CD14-positive monocyte (primary cell): ENCODE data around the gene BMERB1. TPM values are rescaled to one million over a fixed set of nuclear protein-coding genes. Genes with fewer than 3 reads are reported as not detected.

Experiments
- DNase-seq, 3 donors: peaks; one replicate each; pipeline ENCODE4 v3.0.0-alpha.2; 2011 to 2022
- H2AFZ ChIP-seq: 2 replicates; pipeline ENCODE4 v1.6.0; 2012; ENCODE audit warnings: mild to moderate bottlenecking, low read depth, low read length, inconsistent platforms; ENCODE audit not compliant: insufficient read depth, poor library complexity, severe bottlenecking
- H3K27ac ChIP-seq, 2 donors: 1 replicate in 1 of 2; 2 replicates in 1 of 2; pipeline ENCODE4 v1.5.1; 2012 to 2013; ENCODE audit warnings: low read length in 2 of 2, control low read depth in 1 of 2, inconsistent platforms in 1 of 2, low read depth in 1 of 2, mild to moderate bottlenecking in 1 of 2
- H3K27me3 ChIP-seq, 2 donors: one replicate each; pipeline versions ENCODE4 v1.6.0 to v1.6.1; 2011 to 2013; ENCODE audit warnings: low read length in 2 of 2; ENCODE audit not compliant: control insufficient read depth in 2 of 2, insufficient read depth in 2 of 2
- H3K36me3 ChIP-seq, 2 donors: replicated peaks in 1 of 2; 1 replicate in 1 of 2; 2 replicates in 1 of 2; pipeline versions ENCODE4 v1.5.1 to v1.6.1; 2012 to 2013; ENCODE audit warnings: low read length in 2 of 2, control low read depth in 1 of 2, inconsistent platforms in 1 of 2, mild to moderate bottlenecking in 1 of 2; ENCODE audit not compliant: insufficient read depth in 2 of 2, control insufficient read depth in 1 of 2
- H3K4me1 ChIP-seq, 2 donors: 1 replicate in 1 of 2; 2 replicates in 1 of 2; pipeline versions ENCODE4 v1.5.1 to v1.6.1; 2012 to 2013; ENCODE audit warnings: low read length in 2 of 2, control low read depth in 1 of 2, inconsistent platforms in 1 of 2, mild to moderate bottlenecking in 1 of 2, moderate library complexity in 1 of 2; ENCODE audit not compliant: insufficient read depth in 2 of 2, control insufficient read depth in 1 of 2
- H3K4me2 ChIP-seq: replicated peaks from 2 replicates; pipeline ENCODE3; 2012; ENCODE audit warnings: low read length, moderate library complexity, mild to moderate bottlenecking; ENCODE audit not compliant: poor library complexity, severe bottlenecking; ENCODE audit errors: extremely low read depth
- H3K4me3 ChIP-seq, 3 experiments: fragments of 200-600 bp in 1 of 3; sonication (generic) in 1 of 3; replicated peaks in 1 of 3; 1 replicate in 2 of 3; 2 replicates in 1 of 3; pipeline ENCODE4 v1.5.1; 2011 to 2013; ENCODE audit warnings: low read length in 3 of 3, mild to moderate bottlenecking in 3 of 3, control low read depth in 2 of 3, low read depth in 2 of 3, inconsistent platforms in 1 of 3, moderate library complexity in 1 of 3
- H3K79me2 ChIP-seq: 2 replicates; pipeline ENCODE4 v1.6.0; 2012; ENCODE audit warnings: mild to moderate bottlenecking, control low read depth, inconsistent platforms, low read length, moderate library complexity; ENCODE audit not compliant: insufficient read depth
- H3K9ac ChIP-seq: 2 replicates; pipeline ENCODE4 v1.6.0; 2017; ENCODE audit warnings: low read length, mild to moderate bottlenecking; ENCODE audit not compliant: insufficient read depth, poor library complexity, severe bottlenecking
- H3K9me3 ChIP-seq, 2 donors: replicated peaks in 1 of 2; 1 replicate in 1 of 2; 2 replicates in 1 of 2; pipeline versions ENCODE4 v1.5.1 to v1.6.1; 2012 to 2013; ENCODE audit warnings: low read length in 2 of 2, control low read depth in 1 of 2; ENCODE audit not compliant: control insufficient read depth in 1 of 2, insufficient read depth in 1 of 2
- H4K20me1 ChIP-seq: 2 replicates; pipeline ENCODE4 v1.6.0; 2012; ENCODE audit warnings: mild to moderate bottlenecking, low read length, control low read depth, moderate library complexity; ENCODE audit not compliant: insufficient read depth
- H3K27ac Mint-ChIP-seq, 7 donors: one replicate each; pipeline ENCODE4 v1.8.0; 2020; ENCODE audit warnings: mild to moderate bottlenecking in 7 of 7, mixed read lengths in 7 of 7, moderate library complexity in 6 of 7, inconsistent platforms in 2 of 7
- H3K27me3 Mint-ChIP-seq, 3 donors: one replicate each; pipeline ENCODE4 v1.8.0; 2021 to 2022; ENCODE audit warnings: low read depth in 3 of 3, mild to moderate bottlenecking in 3 of 3, mixed read lengths in 3 of 3, moderate library complexity in 3 of 3, inconsistent platforms in 1 of 3
- H3K36me3 Mint-ChIP-seq, 2 donors: one replicate each; pipeline ENCODE4 v1.8.0; 2020; ENCODE audit warnings: mixed read lengths in 2 of 2, inconsistent platforms in 1 of 2, mild to moderate bottlenecking in 1 of 2
- H3K4me1 Mint-ChIP-seq: one replicate; pipeline ENCODE4 v1.8.0; 2020; ENCODE audit warnings: mild to moderate bottlenecking, mixed read lengths
- H3K4me3 Mint-ChIP-seq, 2 donors: one replicate each; pipeline ENCODE4 v1.8.0; 2020; ENCODE audit warnings: mild to moderate bottlenecking in 2 of 2, mixed read lengths in 2 of 2, moderate library complexity in 1 of 2
- H3K9me3 Mint-ChIP-seq, 7 donors: one replicate each; pipeline ENCODE4 v1.8.0; 2020 to 2022; ENCODE audit warnings: mixed read lengths in 7 of 7, mild to moderate bottlenecking in 6 of 7, moderate library complexity in 6 of 7, inconsistent platforms in 2 of 7
- WGBS: methylation state at CpG from one replicate; pipeline ENCODE4 v1.1.5; 2013; ENCODE audit warnings: missing lambda C conversion rate; ENCODE audit not compliant: insufficient coverage; 5-methylcytosine and 5-hydroxymethylcytosine counted together
- intact Hi-C, 2 donors: fragments of 100-400 bp; cut with micrococcal nuclease; formaldehyde crosslinking; loops; one replicate each; pipeline versions ENCODE4 v1.15.0 to v1.15.1; 2023
- polyA plus RNA-seq, 3 donors: library from polyadenylated mRNA; depleted of rRNA in 1 of 3; unstranded in 2 of 3; stranded (reverse) in 1 of 3; fragments of 300-500 nt in 2 of 3; fragments of >200 nt in 1 of 3; fragmentation: Illumina TruSeq in 2 of 3; gene quantifications; 1 replicate in 2 of 3; 2 replicates in 1 of 3; pipeline ENCODE4 v1.2.3, GENCODE V29; 2012 to 2021
- TF ChIP-seq, protein P1 (sequence below): fragments of 200-600 bp; IDR thresholded peaks from one replicate; pipeline ENCODE4 v1.8.0; 2022; ENCODE audit warnings: antibody characterized with exemption, mild to moderate bottlenecking

Gene BMERB1
- polyA plus RNA-seq, 3 donors = 0.11 to 0.28 (median 0.11) TPM

DNA sequence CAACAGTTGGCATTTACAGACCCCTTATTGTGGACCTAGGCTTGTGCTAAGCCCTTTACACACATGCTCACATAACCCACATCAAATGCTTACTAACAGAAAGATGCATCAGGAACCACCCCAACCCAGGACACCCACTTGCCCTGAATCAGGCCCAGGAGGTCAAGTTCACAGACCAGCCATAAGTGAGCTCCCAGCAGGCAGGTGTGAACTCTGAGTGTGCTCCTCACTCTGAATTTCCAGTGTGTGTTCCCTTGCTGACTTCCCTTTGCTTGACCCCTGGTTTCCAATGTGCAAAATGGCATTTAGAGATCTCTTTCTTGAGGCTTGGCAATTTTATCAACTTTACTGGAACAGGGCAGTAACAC, 87.0 kb downstream of the BMERB1 start:
- Histone ChIP-seq H3K4me2 (peak overlapping the region; percentile 45), H4K20me1 (no peaks in the 10 kb centered on the region), H3K4me1 (peaks cover 57 to 62% of the 10 kb centered on the region in 2 donors), H3K79me2 (no peaks in the 10 kb centered on the region), H3K4me3 (peak overlapping the region in 1 of 3 experiments; percentile 41), H3K9me3 (no peaks in the 10 kb centered on the region), H2AFZ (no peak overlapping the region), H3K27me3 (no peaks in the 10 kb centered on the region), H3K36me3 (no peaks in the 10 kb centered on the region), H3K9ac (no peak overlapping the region), H3K27ac (peak overlapping the region in 1 of 2 donors; percentile 54)
- H3K27me3 Mint-ChIP-seq = peaks cover 9 to 14% (median 13%) of the 10 kb centered on the region in 3 donors
- H3K4me3 Mint-ChIP-seq = peak overlapping the region in 1 of 2 donors; percentile 62
- peaks cover 0 to 1% (median 0%) of the 10 kb centered on the region in 7 donors for H3K9me3 Mint-ChIP-seq
- DNase-seq = no peak
- H3K27ac Mint-ChIP-seq = peak overlapping the region; percentile 37 to 88 (median 67)
- H3K36me3 Mint-ChIP-seq = no peaks in the 10 kb centered on the region
- intact Hi-C loops = loop anchor here (5.0 to 10.0 kb wide), 3 partner anchors 71 to 183 kb away; no protein-coding TSS in a partner anchor
- H3K4me1 Mint-ChIP-seq = peaks cover 60% of the 10 kb centered on the region
- TF ChIP-seq, protein P1, sequence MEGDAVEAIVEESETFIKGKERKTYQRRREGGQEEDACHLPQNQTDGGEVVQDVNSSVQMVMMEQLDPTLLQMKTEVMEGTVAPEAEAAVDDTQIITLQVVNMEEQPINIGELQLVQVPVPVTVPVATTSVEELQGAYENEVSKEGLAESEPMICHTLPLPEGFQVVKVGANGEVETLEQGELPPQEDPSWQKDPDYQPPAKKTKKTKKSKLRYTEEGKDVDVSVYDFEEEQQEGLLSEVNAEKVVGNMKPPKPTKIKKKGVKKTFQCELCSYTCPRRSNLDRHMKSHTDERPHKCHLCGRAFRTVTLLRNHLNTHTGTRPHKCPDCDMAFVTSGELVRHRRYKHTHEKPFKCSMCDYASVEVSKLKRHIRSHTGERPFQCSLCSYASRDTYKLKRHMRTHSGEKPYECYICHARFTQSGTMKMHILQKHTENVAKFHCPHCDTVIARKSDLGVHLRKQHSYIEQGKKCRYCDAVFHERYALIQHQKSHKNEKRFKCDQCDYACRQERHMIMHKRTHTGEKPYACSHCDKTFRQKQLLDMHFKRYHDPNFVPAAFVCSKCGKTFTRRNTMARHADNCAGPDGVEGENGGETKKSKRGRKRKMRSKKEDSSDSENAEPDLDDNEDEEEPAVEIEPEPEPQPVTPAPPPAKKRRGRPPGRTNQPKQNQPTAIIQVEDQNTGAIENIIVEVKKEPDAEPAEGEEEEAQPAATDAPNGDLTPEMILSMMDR = no peak

DNA sequence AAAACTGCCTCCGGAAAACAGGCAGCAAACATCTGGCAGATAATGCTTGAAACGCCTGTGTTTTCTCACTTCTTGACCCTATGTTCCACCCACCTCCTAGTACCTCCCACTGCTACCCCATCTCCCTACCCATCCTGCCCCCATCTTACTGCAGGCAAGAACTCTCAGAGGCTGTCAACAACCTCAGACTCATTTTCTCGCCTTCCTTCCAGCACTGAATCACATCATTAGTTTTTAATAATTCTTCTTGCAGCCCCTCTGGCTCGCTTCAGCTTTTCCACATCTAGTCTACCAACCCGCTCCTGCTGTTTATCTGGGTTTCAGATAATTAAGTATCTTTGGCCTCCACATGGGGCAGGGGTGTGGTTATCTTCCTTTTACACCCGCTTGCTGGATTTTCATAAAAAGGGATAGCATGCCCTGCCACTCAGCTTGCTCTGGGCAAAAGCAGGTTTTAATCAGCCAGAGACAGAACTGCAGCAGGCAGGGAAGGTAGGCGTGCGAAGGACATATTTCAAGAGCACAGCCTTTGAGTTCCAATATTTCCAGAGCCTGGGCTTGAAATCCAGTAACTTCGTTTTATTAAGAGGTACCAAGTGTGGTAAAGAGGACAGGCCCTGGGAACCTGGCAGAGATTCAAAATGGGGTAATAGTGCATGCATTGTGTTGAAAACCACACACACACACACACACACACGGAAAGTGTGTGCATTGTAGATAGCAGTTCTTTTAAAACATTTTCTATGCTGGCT, 87.5 kb downstream of the BMERB1 start:
- H3K4me3 Mint-ChIP-seq = no peak overlapping the region
- H3K27me3 ChIP-seq = no peaks in the 10 kb centered on the region
- no peak for DNase-seq
- TF ChIP-seq, protein P1 = no peak
- H3K27ac ChIP-seq = peak overlapping the region in 1 of 2 donors; percentile 54
- H3K4me3 ChIP-seq = no peak overlapping the region
- peak overlapping the region in 6 of 7 donors; percentile 27 to 94 (median 60) for H3K27ac Mint-ChIP-seq
- WGBS = 95% methylated on average over 6 of the region's 10 CpGs
- no peaks in the 10 kb centered on the region for H4K20me1 ChIP-seq
- H3K4me2 ChIP-seq = no peak overlapping the region
- peaks cover 57 to 62% of the 10 kb centered on the region in 2 donors for H3K4me1 ChIP-seq
- no peaks in the 10 kb centered on the region for H3K36me3 Mint-ChIP-seq
- H3K9me3 ChIP-seq = no peaks in the 10 kb centered on the region
- peaks cover 9 to 14% (median 11%) of the 10 kb centered on the region in 3 donors for H3K27me3 Mint-ChIP-seq
- peaks cover 60% of the 10 kb centered on the region for H3K4me1 Mint-ChIP-seq
- H3K36me3 ChIP-seq = no peaks in the 10 kb centered on the region
- peaks cover 0 to 2% (median 0%) of the 10 kb centered on the region in 7 donors for H3K9me3 Mint-ChIP-seq
- H3K79me2 ChIP-seq = no peaks in the 10 kb centered on the region
- intact Hi-C loops = loop anchor here (5.0 to 10.0 kb wide), 3 partner anchors 70 to 183 kb away; no protein-coding TSS in a partner anchor
- no peak overlapping the region for H2AFZ ChIP-seq
- H3K9ac ChIP-seq = no peak overlapping the region
